Loucy (cell line): ENCODE results near the gene LHFPL4.

Experiments used
- EZH2phosphoT487 ChIP-seq: fragments of 200-600 bp; IDR thresholded peaks from 2 replicates; pipeline ENCODE4 v1.6.1; 2018; ENCODE audit warnings: antibody characterized with exemption, mild to moderate bottlenecking, moderate library complexity, borderline replicate concordance
- TF ChIP-seq, protein P1 (sequence below): fragments of 200-600 bp; sonication (generic); conservative IDR thresholded peaks from 2 replicates; pipeline ENCODE4 v1.5.1; 2014; ENCODE audit warnings: mild to moderate bottlenecking, antibody characterized with exemption, low read length

DNA sequence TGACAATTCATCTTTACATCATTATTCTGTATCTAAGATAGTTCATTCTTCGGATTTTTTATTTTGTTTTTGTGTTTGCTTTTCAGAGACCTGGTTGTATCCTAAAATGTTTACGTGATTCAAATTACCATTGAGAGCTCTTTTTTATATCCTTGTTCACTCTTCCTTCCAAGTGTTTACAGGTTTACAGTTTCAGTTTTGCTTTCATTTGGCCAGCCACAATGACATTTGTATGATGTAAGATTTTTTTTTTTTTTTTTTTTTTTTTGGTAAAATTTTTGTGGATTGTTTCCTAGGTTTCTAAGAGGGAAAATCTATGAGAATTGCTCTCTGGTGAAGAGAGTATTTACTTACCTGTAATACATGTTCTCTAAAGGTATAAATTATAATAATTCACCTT, 101.2 kb downstream of the LHFPL4 start:
- TF ChIP-seq, protein P1, sequence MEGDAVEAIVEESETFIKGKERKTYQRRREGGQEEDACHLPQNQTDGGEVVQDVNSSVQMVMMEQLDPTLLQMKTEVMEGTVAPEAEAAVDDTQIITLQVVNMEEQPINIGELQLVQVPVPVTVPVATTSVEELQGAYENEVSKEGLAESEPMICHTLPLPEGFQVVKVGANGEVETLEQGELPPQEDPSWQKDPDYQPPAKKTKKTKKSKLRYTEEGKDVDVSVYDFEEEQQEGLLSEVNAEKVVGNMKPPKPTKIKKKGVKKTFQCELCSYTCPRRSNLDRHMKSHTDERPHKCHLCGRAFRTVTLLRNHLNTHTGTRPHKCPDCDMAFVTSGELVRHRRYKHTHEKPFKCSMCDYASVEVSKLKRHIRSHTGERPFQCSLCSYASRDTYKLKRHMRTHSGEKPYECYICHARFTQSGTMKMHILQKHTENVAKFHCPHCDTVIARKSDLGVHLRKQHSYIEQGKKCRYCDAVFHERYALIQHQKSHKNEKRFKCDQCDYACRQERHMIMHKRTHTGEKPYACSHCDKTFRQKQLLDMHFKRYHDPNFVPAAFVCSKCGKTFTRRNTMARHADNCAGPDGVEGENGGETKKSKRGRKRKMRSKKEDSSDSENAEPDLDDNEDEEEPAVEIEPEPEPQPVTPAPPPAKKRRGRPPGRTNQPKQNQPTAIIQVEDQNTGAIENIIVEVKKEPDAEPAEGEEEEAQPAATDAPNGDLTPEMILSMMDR: no peak
- no peak for TF ChIP-seq EZH2phosphoT487
